Lower leg skin (tissue), 3 donors: Measurements from ENCODE around the gene CALR3.

Experiments used
- POLR2A ChIP-seq, 2 donors: fragments of 450-650 bp; IDR thresholded peaks; one replicate each; pipeline ENCODE4 v1.6.1; 2016 to 2017; ENCODE audit warnings: antibody characterized with exemption in 2 of 2, mild to moderate bottlenecking in 1 of 2, moderate library complexity in 1 of 2
- TF ChIP-seq, protein P1 (sequence below), 3 donors: fragments of 450-650 bp; IDR thresholded peaks; one replicate each; pipeline ENCODE4 v1.5.1; 2016; ENCODE audit warnings: antibody characterized with exemption in 3 of 3, mild to moderate bottlenecking in 3 of 3, moderate library complexity in 2 of 3

DNA sequence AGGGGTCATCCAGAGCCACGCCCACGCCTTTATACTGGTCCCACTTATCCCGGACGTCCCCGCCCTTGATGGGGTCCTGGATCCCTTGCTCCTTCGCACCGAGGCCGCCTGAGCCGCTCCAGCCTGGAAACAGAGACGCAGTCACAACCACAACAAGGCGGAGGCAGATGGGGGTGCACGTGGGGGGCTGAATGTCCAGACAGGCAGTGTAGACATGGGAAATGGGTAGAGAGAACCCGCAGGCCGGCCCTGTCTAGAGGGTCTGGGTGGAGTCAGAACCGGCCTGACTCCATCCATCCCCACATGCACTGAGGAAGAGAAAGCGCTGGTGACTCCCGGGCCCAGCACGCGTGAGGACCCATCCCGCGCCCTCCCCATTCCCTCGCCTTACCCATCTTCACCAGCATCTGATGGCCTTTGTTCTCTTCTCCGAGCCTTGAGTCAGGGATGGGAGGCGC, 23.3 kb upstream of the CALR3 start:
- TF ChIP-seq POLR2A (IDR thresholded peaks at IDR 0.05) = no peak
- TF ChIP-seq, protein P1, sequence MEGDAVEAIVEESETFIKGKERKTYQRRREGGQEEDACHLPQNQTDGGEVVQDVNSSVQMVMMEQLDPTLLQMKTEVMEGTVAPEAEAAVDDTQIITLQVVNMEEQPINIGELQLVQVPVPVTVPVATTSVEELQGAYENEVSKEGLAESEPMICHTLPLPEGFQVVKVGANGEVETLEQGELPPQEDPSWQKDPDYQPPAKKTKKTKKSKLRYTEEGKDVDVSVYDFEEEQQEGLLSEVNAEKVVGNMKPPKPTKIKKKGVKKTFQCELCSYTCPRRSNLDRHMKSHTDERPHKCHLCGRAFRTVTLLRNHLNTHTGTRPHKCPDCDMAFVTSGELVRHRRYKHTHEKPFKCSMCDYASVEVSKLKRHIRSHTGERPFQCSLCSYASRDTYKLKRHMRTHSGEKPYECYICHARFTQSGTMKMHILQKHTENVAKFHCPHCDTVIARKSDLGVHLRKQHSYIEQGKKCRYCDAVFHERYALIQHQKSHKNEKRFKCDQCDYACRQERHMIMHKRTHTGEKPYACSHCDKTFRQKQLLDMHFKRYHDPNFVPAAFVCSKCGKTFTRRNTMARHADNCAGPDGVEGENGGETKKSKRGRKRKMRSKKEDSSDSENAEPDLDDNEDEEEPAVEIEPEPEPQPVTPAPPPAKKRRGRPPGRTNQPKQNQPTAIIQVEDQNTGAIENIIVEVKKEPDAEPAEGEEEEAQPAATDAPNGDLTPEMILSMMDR (IDR thresholded peaks at IDR 0.05) = no peak
